Progenitor cell of endocrine pancreas (in vitro differentiated cells): ENCODE data around the gene PTPRM. TPM values are rescaled to one million over a fixed set of nuclear protein-coding genes. Genes with fewer than 3 reads are reported as not detected.

Experiments used
- DNase-seq: peaks from one replicate; pipeline ENCODE4 v3.0.0; 2021; ENCODE audit warnings: low spot score; ENCODE audit not compliant: unreplicated experiment
- H3K27ac Mint-ChIP-seq: 2 replicates; pipeline ENCODE4 v1.8.0; 2021; ENCODE audit warnings: mild to moderate bottlenecking, moderate library complexity, mixed read lengths
- H3K27me3 Mint-ChIP-seq: 2 replicates; pipeline ENCODE4 v1.8.0; 2021; ENCODE audit warnings: mixed read lengths
- H3K36me3 Mint-ChIP-seq: 2 replicates; pipeline ENCODE4 v1.8.0; 2022; ENCODE audit warnings: mixed read lengths; ENCODE audit not compliant: insufficient read depth
- H3K4me1 Mint-ChIP-seq: 2 replicates; pipeline ENCODE4 v1.8.0; 2021; ENCODE audit warnings: low read depth, mixed read lengths
- H3K4me3 Mint-ChIP-seq: 2 replicates; pipeline ENCODE4 v1.8.0; 2021; ENCODE audit warnings: low read depth, mild to moderate bottlenecking, moderate library complexity, mixed read lengths
- H3K9me3 Mint-ChIP-seq: 2 replicates; pipeline ENCODE4 v1.8.0; 2021; ENCODE audit warnings: low read depth, mixed read lengths
- total RNA-seq: library from RNA; stranded (reverse); gene quantifications from 2 replicates; pipeline ENCODE4 v1.2.1, GENCODE V29; 2021
- TF ChIP-seq, protein P1 (sequence below): fragments of 200-600 bp; sonication (generic); IDR thresholded peaks from one replicate; pipeline ENCODE4 v1.5.0; 2021; ENCODE audit warnings: antibody characterized with exemption, mild to moderate bottlenecking; ENCODE audit not compliant: unreplicated experiment

PTPRM gene
- total RNA-seq, 1 donor from 2014 or later: 23.2 TPM

DNA sequence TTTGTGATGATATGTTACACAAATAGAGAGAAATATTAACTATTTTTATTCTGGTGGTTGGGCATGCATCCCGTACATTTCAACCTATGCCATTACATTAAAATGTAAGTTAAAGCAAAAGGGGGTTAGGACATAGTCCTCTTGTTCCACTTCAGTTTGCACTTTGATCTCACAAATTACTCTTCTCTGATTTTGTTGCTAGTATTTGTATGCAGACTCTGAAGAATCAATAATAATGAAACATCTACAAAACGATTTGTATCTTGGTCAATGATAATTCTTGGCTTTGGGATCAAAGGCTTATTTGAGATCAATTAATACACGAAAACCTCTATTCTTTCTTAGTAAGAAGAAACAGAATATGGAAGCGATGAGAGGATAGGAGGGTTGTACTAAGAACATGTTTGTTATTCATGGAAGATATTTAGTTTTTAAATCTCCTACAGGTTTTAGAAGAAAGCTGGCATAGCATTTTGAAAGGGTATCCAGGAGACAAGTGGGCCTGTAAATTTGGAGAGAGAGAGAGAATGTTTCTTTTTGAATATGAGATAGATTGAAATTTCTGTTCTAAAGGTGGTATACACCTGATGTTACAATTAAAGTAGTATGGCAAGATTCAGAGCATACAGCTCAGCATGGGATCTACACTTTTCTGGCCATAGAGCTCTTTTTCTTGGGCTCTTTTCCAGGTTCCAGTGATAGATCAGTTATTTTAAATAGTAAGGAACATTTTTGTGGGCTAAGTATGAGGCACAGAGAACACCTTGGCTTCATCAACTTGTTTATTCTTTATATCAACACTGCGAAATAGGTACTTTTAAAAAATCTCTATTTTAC lies 347.9 kb downstream of the PTPRM start:
- peaks cover 1% of the 10 kb centered on the region for H3K36me3 Mint-ChIP-seq

DNA sequence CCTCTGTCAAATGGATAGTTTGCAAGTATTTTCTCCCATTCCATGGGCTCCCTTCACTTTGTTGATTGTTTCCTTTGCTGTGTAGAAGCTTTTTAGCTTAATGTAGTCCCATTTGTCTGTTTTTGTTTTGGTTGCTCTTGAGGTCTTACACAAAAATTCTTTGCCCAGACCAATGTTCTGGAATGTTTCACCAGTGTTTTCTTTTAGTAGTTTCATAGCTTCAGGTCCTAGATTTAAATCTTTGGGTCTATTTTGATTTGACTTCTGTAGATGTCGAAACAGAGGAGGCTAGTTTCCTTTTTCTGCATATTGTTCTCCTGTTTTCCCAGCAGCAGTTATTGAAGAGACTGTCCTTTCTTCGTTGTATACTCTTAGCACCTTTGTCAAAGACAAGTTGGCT lies 351.6 kb downstream of the PTPRM start:
- TF ChIP-seq, protein P1, sequence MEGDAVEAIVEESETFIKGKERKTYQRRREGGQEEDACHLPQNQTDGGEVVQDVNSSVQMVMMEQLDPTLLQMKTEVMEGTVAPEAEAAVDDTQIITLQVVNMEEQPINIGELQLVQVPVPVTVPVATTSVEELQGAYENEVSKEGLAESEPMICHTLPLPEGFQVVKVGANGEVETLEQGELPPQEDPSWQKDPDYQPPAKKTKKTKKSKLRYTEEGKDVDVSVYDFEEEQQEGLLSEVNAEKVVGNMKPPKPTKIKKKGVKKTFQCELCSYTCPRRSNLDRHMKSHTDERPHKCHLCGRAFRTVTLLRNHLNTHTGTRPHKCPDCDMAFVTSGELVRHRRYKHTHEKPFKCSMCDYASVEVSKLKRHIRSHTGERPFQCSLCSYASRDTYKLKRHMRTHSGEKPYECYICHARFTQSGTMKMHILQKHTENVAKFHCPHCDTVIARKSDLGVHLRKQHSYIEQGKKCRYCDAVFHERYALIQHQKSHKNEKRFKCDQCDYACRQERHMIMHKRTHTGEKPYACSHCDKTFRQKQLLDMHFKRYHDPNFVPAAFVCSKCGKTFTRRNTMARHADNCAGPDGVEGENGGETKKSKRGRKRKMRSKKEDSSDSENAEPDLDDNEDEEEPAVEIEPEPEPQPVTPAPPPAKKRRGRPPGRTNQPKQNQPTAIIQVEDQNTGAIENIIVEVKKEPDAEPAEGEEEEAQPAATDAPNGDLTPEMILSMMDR: no peak
- H3K27ac Mint-ChIP-seq: no peak overlapping the region
- H3K9me3 Mint-ChIP-seq: peaks cover 11% of the 10 kb centered on the region
- no peaks in the 10 kb centered on the region for H3K27me3 Mint-ChIP-seq
- no peak overlapping the region for H3K4me3 Mint-ChIP-seq
- H3K36me3 Mint-ChIP-seq: no peaks in the 10 kb centered on the region
- H3K4me1 Mint-ChIP-seq: peaks cover 8% of the 10 kb centered on the region
- DNase-seq: no peak

More for the DNA sequence above, 347.9 kb downstream of the PTPRM start:
- TF ChIP-seq, protein P1: no peak
- Mint-ChIP-seq H3K27ac (no peak overlapping the region), H3K4me1 (peaks cover 3% of the 10 kb centered on the region), H3K27me3 (no peaks in the 10 kb centered on the region), H3K4me3 (no peak overlapping the region), H3K9me3 (peaks cover 2% of the 10 kb centered on the region)
- DNase-seq: no peak

- TF ChIP-seq, protein P1: no peak
- H3K4me1 Mint-ChIP-seq: peaks cover 10% of the 10 kb centered on the region
- no peaks in the 10 kb centered on the region for H3K27me3 Mint-ChIP-seq
- peaks cover 11% of the 10 kb centered on the region for H3K9me3 Mint-ChIP-seq
- no peak overlapping the region for H3K27ac Mint-ChIP-seq
- no peak for DNase-seq
- H3K36me3 Mint-ChIP-seq: no peaks in the 10 kb centered on the region
- no peak overlapping the region for H3K4me3 Mint-ChIP-seq
Measured at GRCh38 chr18:7919565-7919964, 352.4 kb downstream of the PTPRM start.

DNA sequence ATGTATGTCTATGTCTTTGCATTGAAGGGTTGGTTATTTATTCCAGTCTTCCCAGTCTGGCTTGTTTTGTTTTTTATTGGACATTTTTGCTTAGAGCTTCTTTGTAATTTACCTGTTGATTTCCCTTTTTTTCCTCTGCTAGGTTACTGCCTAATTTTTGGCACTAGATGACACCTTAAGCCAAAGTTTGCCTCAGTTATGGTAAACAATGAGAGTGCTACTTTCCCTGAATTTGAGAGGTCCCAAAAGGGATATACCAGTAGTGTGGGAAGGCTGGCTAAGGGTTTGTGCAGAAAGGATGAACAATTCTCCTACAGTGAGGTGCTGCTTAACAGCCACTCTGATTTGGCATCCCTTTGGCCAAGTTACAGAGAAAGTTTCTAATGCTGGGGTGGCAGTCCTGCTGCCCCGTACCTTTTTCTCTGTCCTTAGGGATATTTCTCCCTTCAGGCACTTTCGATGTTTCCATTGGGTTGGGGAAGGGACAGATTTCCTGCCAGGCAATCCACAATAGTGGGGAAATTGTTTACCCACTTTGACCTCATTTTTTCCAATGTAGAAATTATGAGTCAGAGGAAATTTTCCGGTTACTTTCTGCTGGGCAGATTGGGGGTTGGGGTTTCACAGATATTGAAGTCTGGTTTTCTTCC lies 354.9 kb downstream of the PTPRM start:
- TF ChIP-seq, protein P1: no peak
- no peak overlapping the region for H3K4me3 Mint-ChIP-seq
- H3K27ac Mint-ChIP-seq: no peak overlapping the region
- no peak for DNase-seq
- peaks cover 15% of the 10 kb centered on the region for H3K4me1 Mint-ChIP-seq
- peaks cover 11% of the 10 kb centered on the region for H3K9me3 Mint-ChIP-seq
- H3K36me3 Mint-ChIP-seq: no peaks in the 10 kb centered on the region
- H3K27me3 Mint-ChIP-seq: no peaks in the 10 kb centered on the region

GRCh38 chr18:7923105-7923504 lies 356.0 kb downstream of the PTPRM start:
- no peak overlapping the region for H3K27ac Mint-ChIP-seq
- no peaks in the 10 kb centered on the region for H3K27me3 Mint-ChIP-seq
- H3K4me1 Mint-ChIP-seq: peaks cover 21% of the 10 kb centered on the region
- TF ChIP-seq, protein P1: no peak
- peaks cover 11% of the 10 kb centered on the region for H3K9me3 Mint-ChIP-seq
- no peaks in the 10 kb centered on the region for H3K36me3 Mint-ChIP-seq
- no peak overlapping the region for H3K4me3 Mint-ChIP-seq
- DNase-seq: no peak
